CD4-positive, alpha-beta T cell (primary cell): ENCODE measurements around the gene LHX4. TPM values are rescaled to one million over a fixed set of nuclear protein-coding genes. Genes with fewer than 3 reads are reported as not detected.

Experiments
- ATAC-seq: fragments of 200-7000 bp; cut with Tn5 transposase; one replicate; pipeline ENCODE4 v1.10.0; 2022; ENCODE audit warnings: mild to moderate bottlenecking; ENCODE audit not compliant: poor library complexity
- CTCF ChIA-PET: fragments of 350-600 bp; sonication (Branson Sonifier 250); formaldehyde crosslinking; loops from one replicate; lab custom pipeline; 2021; ENCODE audit warnings: antibody characterized with exemption, inconsistent platforms; lab: Charles Lee
- POLR2A ChIA-PET: fragments of 350-600 bp; sonication (Branson Sonifier 250); formaldehyde crosslinking; loops from one replicate; lab custom pipeline; 2021; ENCODE audit warnings: antibody characterized with exemption, inconsistent platforms; lab: Charles Lee
- DNase-seq, 14 experiments: peaks; one replicate each; pipeline ENCODE4 v3.0.0-alpha.2; 2013 to 2020; ENCODE audit warnings: mixed read lengths in 2 of 14
- H3K27ac ChIP-seq, 2 donors: one replicate each; pipeline versions ENCODE4 v1.5.1 to v1.7.0; 2013; ENCODE audit warnings: low read length in 2 of 2, low read depth in 1 of 2, mild to moderate bottlenecking in 1 of 2
- H3K27me3 ChIP-seq, 2 experiments: 1 replicate in 1 of 2; 2 replicates in 1 of 2; pipeline versions ENCODE4 v1.6.1 to v1.7.0; 2013; ENCODE audit warnings: low read length in 2 of 2, control low read depth in 1 of 2, mild to moderate bottlenecking in 1 of 2, moderate library complexity in 1 of 2; ENCODE audit not compliant: insufficient read depth in 2 of 2, control insufficient read depth in 1 of 2
- H3K36me3 ChIP-seq: one replicate; pipeline ENCODE4 v1.6.1; 2013; ENCODE audit warnings: low read length, control low read depth; ENCODE audit not compliant: insufficient read depth
- H3K4me1 ChIP-seq: one replicate; pipeline ENCODE4 v1.6.1; 2013; ENCODE audit warnings: low read length, control low read depth; ENCODE audit not compliant: insufficient read depth
- H3K4me3 ChIP-seq: one replicate; pipeline ENCODE4 v1.5.1; 2013; ENCODE audit warnings: mild to moderate bottlenecking, low read length, moderate library complexity
- H3K9me3 ChIP-seq, 2 experiments: 1 replicate in 1 of 2; 2 replicates in 1 of 2; pipeline versions ENCODE4 v1.6.1 to v1.7.0; 2013; ENCODE audit warnings: low read length in 2 of 2, mild to moderate bottlenecking in 2 of 2, control low read depth in 1 of 2, moderate library complexity in 1 of 2; ENCODE audit not compliant: control insufficient read depth in 1 of 2, insufficient read depth in 1 of 2
- H3K27ac Mint-ChIP-seq: one replicate; pipeline ENCODE4 v1.8.0; 2020; ENCODE audit warnings: mixed read lengths
- H3K27me3 Mint-ChIP-seq: one replicate; pipeline ENCODE4 v1.8.0; 2021; ENCODE audit warnings: mixed read lengths
- H3K36me3 Mint-ChIP-seq: one replicate; pipeline ENCODE4 v1.8.0; 2021; ENCODE audit warnings: low read depth, mixed read lengths
- H3K4me1 Mint-ChIP-seq: one replicate; pipeline ENCODE4 v1.8.0; 2021; ENCODE audit warnings: low read depth, mixed read lengths
- H3K4me3 Mint-ChIP-seq: one replicate; pipeline ENCODE4 v1.8.0; 2020; ENCODE audit warnings: mild to moderate bottlenecking, mixed read lengths
- H3K9me3 Mint-ChIP-seq: one replicate; pipeline ENCODE4 v1.8.0; 2020; ENCODE audit warnings: mixed read lengths
- intact Hi-C, 2 experiments: fragments of 100-400 bp; cut with DNase I in 1 of 2; cut with micrococcal nuclease in 1 of 2; formaldehyde crosslinking; loops; one replicate each; pipeline versions ENCODE4 v1.15.1 to v1.9.0; 2023 to 2025; cut with DNase I, micrococcal nuclease
- total RNA-seq, 174 experiments: library from RNA in 2 of 174; stranded (reverse) in 2 of 174; gene quantifications; one replicate each; pipeline ENCODE4 v1.2.3 and lab custom pipeline; 2021 to 2026
- TF ChIP-seq, protein P1 (sequence below): fragments of 200-600 bp; IDR thresholded peaks from one replicate; pipeline ENCODE4 v1.8.0; 2022; ENCODE audit warnings: antibody characterized with exemption, mild to moderate bottlenecking

LHX4 gene
- total RNA-seq, 2 experiments from 2014 or later: 0.03 TPM; not detected in 1

DNA sequence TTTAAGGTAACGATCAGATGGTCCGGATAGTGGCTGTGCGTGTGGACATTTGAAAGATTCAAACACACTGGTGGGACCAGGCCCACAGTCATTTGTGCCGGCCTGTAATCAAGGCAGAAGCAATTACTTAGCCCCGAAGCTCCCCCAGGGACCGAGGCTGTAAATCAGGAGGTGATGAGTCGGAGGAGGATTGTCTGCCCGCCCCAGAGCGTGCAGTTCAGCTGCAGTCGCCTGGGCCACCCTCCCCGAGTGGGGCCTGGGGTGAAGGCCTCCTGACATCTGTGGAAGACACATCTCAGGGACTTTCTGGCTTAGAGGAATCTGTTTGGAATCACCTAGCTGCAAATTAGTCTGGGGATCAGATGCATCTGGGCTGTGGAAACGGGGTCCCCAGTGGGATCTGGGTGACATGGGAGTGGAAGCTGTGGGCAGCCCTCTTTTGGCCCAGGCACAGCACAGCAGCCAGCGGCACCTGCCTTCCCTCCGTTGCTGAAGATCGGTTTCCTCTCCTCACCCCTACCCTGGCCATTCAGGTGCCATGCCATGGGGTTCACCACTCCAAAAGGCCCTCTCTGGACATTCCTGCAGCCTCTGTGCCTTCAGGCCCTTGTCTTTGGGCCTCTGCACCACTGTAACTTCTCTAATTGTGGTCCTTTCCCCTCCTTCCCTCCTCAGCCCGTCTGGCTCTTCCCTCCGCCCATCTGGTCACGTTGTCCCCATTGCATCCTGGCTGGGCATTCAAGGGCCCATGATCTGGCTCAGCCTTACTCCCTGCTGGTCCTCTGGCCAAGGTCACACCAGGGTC, 25.7 kb downstream of the LHX4 start:
- Mint-ChIP-seq H3K27me3 (peaks cover 69% of the 10 kb centered on the region), H3K9me3 (no peaks in the 10 kb centered on the region), H3K27ac (no peak overlapping the region), H3K4me3 (no peak overlapping the region), H3K36me3 (no peaks in the 10 kb centered on the region), H3K4me1 (no peaks in the 10 kb centered on the region)
- ChIA-PET CTCF (no interaction called here), POLR2A (no interaction called here)
- ATAC-seq: no peak
- TF ChIP-seq, protein P1, sequence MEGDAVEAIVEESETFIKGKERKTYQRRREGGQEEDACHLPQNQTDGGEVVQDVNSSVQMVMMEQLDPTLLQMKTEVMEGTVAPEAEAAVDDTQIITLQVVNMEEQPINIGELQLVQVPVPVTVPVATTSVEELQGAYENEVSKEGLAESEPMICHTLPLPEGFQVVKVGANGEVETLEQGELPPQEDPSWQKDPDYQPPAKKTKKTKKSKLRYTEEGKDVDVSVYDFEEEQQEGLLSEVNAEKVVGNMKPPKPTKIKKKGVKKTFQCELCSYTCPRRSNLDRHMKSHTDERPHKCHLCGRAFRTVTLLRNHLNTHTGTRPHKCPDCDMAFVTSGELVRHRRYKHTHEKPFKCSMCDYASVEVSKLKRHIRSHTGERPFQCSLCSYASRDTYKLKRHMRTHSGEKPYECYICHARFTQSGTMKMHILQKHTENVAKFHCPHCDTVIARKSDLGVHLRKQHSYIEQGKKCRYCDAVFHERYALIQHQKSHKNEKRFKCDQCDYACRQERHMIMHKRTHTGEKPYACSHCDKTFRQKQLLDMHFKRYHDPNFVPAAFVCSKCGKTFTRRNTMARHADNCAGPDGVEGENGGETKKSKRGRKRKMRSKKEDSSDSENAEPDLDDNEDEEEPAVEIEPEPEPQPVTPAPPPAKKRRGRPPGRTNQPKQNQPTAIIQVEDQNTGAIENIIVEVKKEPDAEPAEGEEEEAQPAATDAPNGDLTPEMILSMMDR: no peak
- DNase-seq: no peak
- intact Hi-C loops: no loop called here
- peaks cover 0 to 5% of the 10 kb centered on the region in 2 experiments for H3K9me3 ChIP-seq
- H3K27ac ChIP-seq: no peak overlapping the region
- H3K27me3 ChIP-seq: peaks cover 29 to 48% of the 10 kb centered on the region in 2 experiments
- H3K4me3 ChIP-seq: no peak overlapping the region
- H3K36me3 ChIP-seq: no peaks in the 10 kb centered on the region
- H3K4me1 ChIP-seq: no peaks in the 10 kb centered on the region

DNA sequence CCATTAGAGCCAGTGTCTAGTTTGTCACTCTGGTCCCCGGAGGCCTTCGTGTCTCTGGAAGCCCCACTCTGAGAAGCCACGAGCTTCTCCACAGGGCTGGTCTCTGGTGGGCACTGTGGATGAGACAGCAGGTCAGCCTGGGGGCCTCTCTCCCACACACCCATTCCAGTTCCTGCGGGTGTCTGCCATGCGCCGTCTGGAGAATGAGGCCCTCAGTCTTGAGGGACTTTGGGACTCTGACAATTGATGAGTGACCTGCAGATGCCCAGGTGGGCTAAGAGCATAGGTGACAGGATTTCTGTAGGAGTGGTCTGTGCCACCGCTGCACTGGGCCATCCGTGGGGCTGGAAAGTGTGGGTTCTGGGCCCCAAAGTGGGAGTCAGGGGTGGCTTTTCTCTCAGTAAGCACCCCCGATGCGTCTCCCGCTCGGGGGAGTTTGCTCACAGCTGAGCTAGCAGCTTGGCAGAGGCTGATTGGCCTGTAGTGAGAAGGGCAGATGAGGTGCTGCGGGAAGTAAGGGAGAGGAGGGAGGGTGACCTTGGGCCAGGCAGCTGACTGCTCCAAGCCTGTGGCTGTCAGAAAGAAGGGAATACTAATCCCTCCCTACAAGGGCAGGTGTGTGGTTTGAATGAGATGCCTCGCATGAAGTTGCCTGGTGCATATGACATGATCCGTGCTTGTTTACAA, 26.4 kb downstream of the LHX4 start:
- Mint-ChIP-seq H3K4me1 (no peaks in the 10 kb centered on the region), H3K9me3 (no peaks in the 10 kb centered on the region), H3K27me3 (peaks cover 61% of the 10 kb centered on the region), H3K36me3 (no peaks in the 10 kb centered on the region), H3K4me3 (no peak overlapping the region), H3K27ac (no peak overlapping the region)
- Histone ChIP-seq H3K9me3 (peaks cover 0 to 5% of the 10 kb centered on the region in 2 experiments), H3K27me3 (peaks cover 26 to 48% of the 10 kb centered on the region in 2 experiments), H3K36me3 (no peaks in the 10 kb centered on the region), H3K27ac (no peak overlapping the region), H3K4me3 (no peak overlapping the region), H3K4me1 (no peaks in the 10 kb centered on the region)
- ChIA-PET POLR2A (no interaction called here), CTCF (no interaction called here)
- ATAC-seq (no peak), DNase-seq (no peak)
- TF ChIP-seq, protein P1: no peak
- intact Hi-C loops: no loop called here

GRCh38 chr1:180257028-180257386, 26.9 kb downstream of the LHX4 start:
- no peaks in the 10 kb centered on the region for H3K36me3 ChIP-seq
- H3K27me3 Mint-ChIP-seq: peaks cover 57% of the 10 kb centered on the region
- no peak overlapping the region for H3K4me3 Mint-ChIP-seq
- H3K27ac Mint-ChIP-seq: no peak overlapping the region
- H3K4me1 Mint-ChIP-seq: no peaks in the 10 kb centered on the region
- intact Hi-C loops: no loop called here
- ATAC-seq: no peak
- H3K27me3 ChIP-seq: peaks cover 26 to 45% of the 10 kb centered on the region in 2 experiments
- no peak for DNase-seq
- H3K9me3 ChIP-seq: peaks cover 0 to 5% of the 10 kb centered on the region in 2 experiments
- CTCF ChIA-PET: no interaction called here
- H3K9me3 Mint-ChIP-seq: no peaks in the 10 kb centered on the region
- H3K4me3 ChIP-seq: no peak overlapping the region
- POLR2A ChIA-PET: no interaction called here
- TF ChIP-seq, protein P1: no peak
- no peak overlapping the region for H3K27ac ChIP-seq
- H3K36me3 Mint-ChIP-seq: no peaks in the 10 kb centered on the region
- H3K4me1 ChIP-seq: no peaks in the 10 kb centered on the region
